ENCODE data around the gene GSX2.

GSX2 gene

GRCh38 chr4:54095110-54095825 is 4.7 kb upstream of the GSX2 start:
- DNase-seq (ENCODE audit: low spot score): no peak
- TF ChIP-seq CTCF (IDR thresholded peaks at IDR 0.05; ENCODE audit: extremely low read depth, insufficient read depth, missing control alignments): no peak
- in situ Hi-C loops (cut with MboI; ENCODE audit: low pct_unique_long_range_greater_than_20kb, low sequenced_read_pairs, unreplicated experiment): no loop called here

GRCh38 chr4:54096295-54096962 is 3.5 kb upstream of the GSX2 start:
- DNase-seq (ENCODE audit: low spot score): no peak
- no peak for TF ChIP-seq CTCF (IDR thresholded peaks at IDR 0.05; ENCODE audit: extremely low read depth, insufficient read depth, missing control alignments)
- in situ Hi-C loops (cut with MboI; ENCODE audit: low pct_unique_long_range_greater_than_20kb, low sequenced_read_pairs, unreplicated experiment): no loop called here

- no peak for TF ChIP-seq CTCF (IDR thresholded peaks at IDR 0.05; ENCODE audit: extremely low read depth, insufficient read depth, missing control alignments)
- no peak for DNase-seq (ENCODE audit: low spot score)
- in situ Hi-C loops (cut with MboI; ENCODE audit: low pct_unique_long_range_greater_than_20kb, low sequenced_read_pairs, unreplicated experiment): no loop called here
Measured at GRCh38 chr4:54097152-54097551, 2.8 kb upstream of the GSX2 start.

GRCh38 chr4:54098375-54098774 is 1.6 kb upstream of the GSX2 start:
- in situ Hi-C loops (cut with MboI; ENCODE audit: low pct_unique_long_range_greater_than_20kb, low sequenced_read_pairs, unreplicated experiment): no loop called here
- TF ChIP-seq CTCF (IDR thresholded peaks at IDR 0.05; ENCODE audit: extremely low read depth, insufficient read depth, missing control alignments): no peak
- no peak for DNase-seq (ENCODE audit: low spot score)

GRCh38 chr4:54099287-54099747 is 646 bp upstream of the GSX2 start:
- in situ Hi-C loops (cut with MboI; ENCODE audit: low pct_unique_long_range_greater_than_20kb, low sequenced_read_pairs, unreplicated experiment): no loop called here
- no peak for TF ChIP-seq CTCF (IDR thresholded peaks at IDR 0.05; ENCODE audit: extremely low read depth, insufficient read depth, missing control alignments)
- peak; percentile 37 for DNase-seq (ENCODE audit: low spot score)

GRCh38 chr4:54100595-54101189 is 729 bp downstream of the GSX2 start:
- in situ Hi-C loops (cut with MboI; ENCODE audit: low pct_unique_long_range_greater_than_20kb, low sequenced_read_pairs, unreplicated experiment): no loop called here
- DNase-seq (ENCODE audit: low spot score): peak; percentile 29

More at GRCh38 chr4:54100595-54101189, 729 bp downstream of the GSX2 start:
- no peak for TF ChIP-seq CTCF (IDR thresholded peaks at IDR 0.05; ENCODE audit: extremely low read depth, insufficient read depth, missing control alignments)

Data from GM13977 (cell line).